Activated naive CD4-positive, alpha-beta T cell treated with anti-CD3 and anti-CD28 coated beads, Interleukin-2, amount 10 ng/mL, durations not matched to agents 7 days and 5 days (primary cell): ENCODE measurements around the gene PKN2.
A peak's percentile ranks its signal among the peaks of the same experiment; 100 is the strongest.
"Not testable (repeated sequence)": the region's sequence is repeated elsewhere in the genome, so short reads cannot be mapped to it uniquely, and the experiment has no call there.

Experiments
- CTCF ChIA-PET: fragments of 350-600 bp; sonication (Branson Sonifier 250); formaldehyde crosslinking; loops from one replicate; lab custom pipeline; 2021; ENCODE audit warnings: antibody characterized with exemption; lab: Charles Lee
- DNase-seq: peaks from one replicate; pipeline ENCODE4 v3.0.0-alpha.2; 2020
- H3K27ac Mint-ChIP-seq: one replicate; pipeline ENCODE4 v1.8.0; 2021; ENCODE audit warnings: mild to moderate bottlenecking, moderate library complexity, mixed read lengths
- H3K27me3 Mint-ChIP-seq: one replicate; pipeline ENCODE4 v1.8.0; 2021; ENCODE audit warnings: mild to moderate bottlenecking, mixed read lengths
- H3K36me3 Mint-ChIP-seq: one replicate; pipeline ENCODE4 v1.8.0; 2021; ENCODE audit warnings: mixed read lengths
- H3K4me1 Mint-ChIP-seq: one replicate; pipeline ENCODE4 v1.8.0; 2021; ENCODE audit warnings: mixed read lengths
- H3K4me3 Mint-ChIP-seq: one replicate; pipeline ENCODE4 v1.8.0; 2021; ENCODE audit warnings: mild to moderate bottlenecking, moderate library complexity, mixed read lengths
- H3K9me3 Mint-ChIP-seq: one replicate; pipeline ENCODE4 v1.8.0; 2021; ENCODE audit warnings: mixed read lengths

The PKN2 gene

DNA sequence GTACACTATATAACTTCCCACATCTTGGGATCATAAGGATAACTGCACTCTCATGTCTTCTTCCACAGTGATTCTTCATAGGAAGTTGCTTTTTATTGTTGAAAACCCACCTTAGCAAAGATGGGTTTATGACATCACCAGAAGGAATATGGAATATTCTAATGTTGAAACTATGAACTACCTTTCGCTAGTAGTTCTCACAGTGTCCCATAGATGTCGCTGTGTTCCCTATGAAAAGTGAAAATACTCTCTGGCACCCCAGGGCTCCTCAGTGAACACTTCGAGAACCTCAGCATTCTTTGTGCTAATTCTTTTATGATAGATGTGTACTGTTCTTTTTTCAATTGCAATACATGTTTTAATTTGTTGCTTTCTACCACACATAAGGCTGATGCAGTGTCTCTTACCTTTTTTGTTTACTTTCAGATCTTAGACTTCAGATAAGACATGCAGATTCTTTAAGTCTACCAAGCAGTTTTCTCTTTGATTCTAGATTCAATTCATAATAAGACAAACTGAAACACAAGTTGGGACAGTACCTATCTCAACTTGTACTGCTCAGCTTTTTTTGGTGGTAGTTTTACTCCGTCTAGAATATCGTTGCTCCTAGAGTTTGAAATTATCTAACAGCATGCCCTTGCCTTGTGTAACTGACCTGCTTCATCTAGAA lies 116.4 kb downstream of the PKN2 start:
- Mint-ChIP-seq H3K9me3 (peaks cover 14% of the 10 kb centered on the region), H3K27ac (peak overlapping the region; percentile 72), H3K27me3 (no peaks in the 10 kb centered on the region), H3K36me3 (peaks cover 54% of the 10 kb centered on the region), H3K4me3 (no peak overlapping the region), H3K4me1 (peaks cover 21% of the 10 kb centered on the region)
- CTCF ChIA-PET: interaction anchor here (0.9 to 1.0 kb wide), 2 partner anchors 76 to 115 kb away, joined by 3 read pairs; no protein-coding TSS in a partner anchor
- DNase-seq: peak; percentile 45

DNA sequence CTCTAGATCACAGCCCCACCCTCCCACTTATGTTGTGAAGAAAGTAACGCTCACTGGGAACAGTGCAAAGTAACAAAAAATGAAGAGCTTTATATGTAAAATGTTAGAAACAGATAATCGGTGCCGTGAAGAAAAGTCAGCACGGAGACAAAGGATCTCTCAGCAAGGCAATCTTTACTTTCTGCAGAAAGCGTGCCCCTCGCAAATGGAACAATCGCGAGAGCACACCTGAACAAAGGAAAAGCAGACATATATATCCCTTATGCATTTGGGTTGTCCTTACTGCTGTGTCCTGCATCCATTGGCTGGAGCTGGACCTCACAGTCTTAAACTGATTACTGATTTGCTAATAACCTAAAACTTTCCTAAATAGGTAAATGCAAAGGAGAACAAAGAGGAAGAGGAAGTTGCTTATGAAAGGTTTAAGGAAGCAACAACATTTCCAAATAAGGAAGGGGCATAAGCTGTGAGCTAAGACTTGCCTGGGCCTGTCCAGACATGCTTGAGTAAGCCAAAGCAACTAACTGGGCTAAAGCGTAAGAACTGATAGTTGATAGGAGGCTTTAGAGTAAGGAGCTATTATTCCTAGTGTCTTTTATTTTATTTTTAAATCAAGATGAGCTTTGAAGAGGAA lies 117.6 kb downstream of the PKN2 start:
- DNase-seq: no peak
- Mint-ChIP-seq H3K27ac (peak overlapping the region; percentile 82), H3K27me3 (no peaks in the 10 kb centered on the region), H3K36me3 (peaks cover 58% of the 10 kb centered on the region), H3K4me3 (no peak overlapping the region), H3K9me3 (peaks cover 14% of the 10 kb centered on the region), H3K4me1 (peaks cover 21% of the 10 kb centered on the region)
- CTCF ChIA-PET: interaction anchor here (0.6 to 1.6 kb wide), 4 partner anchors 66 to 116 kb away, joined by 3 to 11 read pairs (median 4); no protein-coding TSS in a partner anchor

DNA sequence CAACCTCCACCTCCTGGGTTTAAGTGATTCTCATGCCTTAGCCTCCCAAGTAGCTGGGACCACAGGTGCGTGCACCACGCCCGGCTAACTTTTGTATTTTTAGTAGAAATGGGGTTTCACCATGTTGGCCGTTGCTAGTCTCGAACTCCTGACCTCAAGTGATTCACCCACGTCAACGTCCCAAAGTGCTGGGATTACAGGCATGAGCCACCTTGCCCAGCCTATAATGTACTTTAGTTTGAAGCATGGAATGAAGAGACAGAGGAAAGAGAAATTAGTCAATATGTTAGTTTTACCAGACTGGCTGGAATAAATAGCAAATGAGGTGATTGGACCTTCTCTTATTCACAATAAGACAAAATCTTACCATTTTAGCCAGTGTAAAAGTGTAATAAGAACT lies 118.3 kb downstream of the PKN2 start:
- CTCF ChIA-PET: interaction anchor here (1.6 kb wide), 1 partner anchor 75 kb away, joined by 11 read pairs; no protein-coding TSS in a partner anchor
- DNase-seq: no peak
- peaks cover 21% of the 10 kb centered on the region for H3K4me1 Mint-ChIP-seq
- H3K4me3 Mint-ChIP-seq: no peak overlapping the region
- peak overlapping the region; percentile 76 for H3K27ac Mint-ChIP-seq
- peaks cover 14% of the 10 kb centered on the region for H3K9me3 Mint-ChIP-seq
- H3K27me3 Mint-ChIP-seq: no peaks in the 10 kb centered on the region
- H3K36me3 Mint-ChIP-seq: peaks cover 58% of the 10 kb centered on the region

DNA sequence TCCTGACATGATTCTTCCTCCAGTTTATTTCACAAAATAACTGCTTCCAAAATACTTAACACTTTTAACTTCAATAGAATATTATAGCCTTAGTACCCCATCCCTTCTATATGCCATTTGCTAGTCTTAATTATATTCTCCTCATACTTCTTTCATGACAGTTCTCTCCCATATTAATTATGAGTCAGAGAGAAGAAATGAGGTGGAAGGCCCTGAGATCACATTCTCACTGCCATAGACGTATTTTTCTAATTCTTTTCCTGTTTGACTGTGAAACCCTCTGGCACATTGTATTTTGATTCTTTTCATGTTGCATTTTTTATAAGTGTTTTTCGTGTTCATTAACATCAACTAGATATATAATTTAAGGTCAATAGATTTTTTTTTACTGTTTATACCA lies 118.9 kb downstream of the PKN2 start:
- Mint-ChIP-seq H3K27ac (peak overlapping the region; percentile 76), H3K4me1 (peaks cover 21% of the 10 kb centered on the region), H3K9me3 (peaks cover 14% of the 10 kb centered on the region), H3K36me3 (peaks cover 57% of the 10 kb centered on the region), H3K4me3 (no peak overlapping the region), H3K27me3 (no peaks in the 10 kb centered on the region)
- CTCF ChIA-PET: interaction anchor here (1.6 kb wide), 1 partner anchor 75 kb away, joined by 11 read pairs; no protein-coding TSS in a partner anchor
- no peak for DNase-seq

DNA sequence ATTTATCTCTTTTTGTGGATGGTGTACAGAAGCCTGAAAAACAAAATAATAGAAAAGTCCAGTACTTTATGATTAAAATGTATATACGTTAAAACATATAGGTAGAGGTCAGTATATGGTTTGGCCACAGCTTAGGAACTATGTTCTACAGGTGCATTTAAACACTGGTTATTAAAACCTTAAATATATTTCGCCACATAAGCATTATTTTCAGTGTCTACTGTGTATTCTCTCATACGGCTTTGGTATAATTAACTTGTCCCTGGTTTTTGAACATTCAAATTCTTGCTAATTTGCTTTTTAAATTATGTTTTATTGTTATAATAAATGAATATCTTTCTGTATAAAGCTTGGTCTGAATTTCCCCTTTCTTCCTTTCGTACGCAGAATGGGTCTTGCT lies 119.4 kb downstream of the PKN2 start:
- no peak overlapping the region for H3K4me3 Mint-ChIP-seq
- DNase-seq: no peak
- H3K9me3 Mint-ChIP-seq: peaks cover 14% of the 10 kb centered on the region
- CTCF ChIA-PET: no interaction called here
- no peak overlapping the region for H3K27ac Mint-ChIP-seq
- H3K36me3 Mint-ChIP-seq: peaks cover 56% of the 10 kb centered on the region
- peaks cover 21% of the 10 kb centered on the region for H3K4me1 Mint-ChIP-seq
- H3K27me3 Mint-ChIP-seq: no peaks in the 10 kb centered on the region

DNA sequence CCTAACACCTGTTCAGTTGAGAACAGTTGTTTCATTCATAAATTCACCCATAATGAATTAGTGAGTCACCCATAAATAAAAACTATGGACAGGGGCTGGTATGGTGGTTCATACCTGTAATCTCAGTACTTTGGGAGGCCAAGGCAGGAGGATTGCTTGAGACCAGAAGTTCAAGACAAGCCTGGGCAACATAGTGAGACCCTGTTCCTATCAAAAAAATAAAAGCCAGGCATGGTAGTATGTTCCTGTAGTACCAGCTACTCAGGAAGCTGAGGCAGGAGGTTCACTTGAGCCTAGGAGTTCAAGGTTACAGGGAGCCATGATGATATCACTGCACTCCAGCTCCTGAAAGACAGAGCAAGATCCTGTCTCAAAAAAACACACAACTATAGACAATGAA lies 128.3 kb downstream of the PKN2 start:
- H3K27ac Mint-ChIP-seq: no peak overlapping the region
- no peaks in the 10 kb centered on the region for H3K27me3 Mint-ChIP-seq

DNA sequence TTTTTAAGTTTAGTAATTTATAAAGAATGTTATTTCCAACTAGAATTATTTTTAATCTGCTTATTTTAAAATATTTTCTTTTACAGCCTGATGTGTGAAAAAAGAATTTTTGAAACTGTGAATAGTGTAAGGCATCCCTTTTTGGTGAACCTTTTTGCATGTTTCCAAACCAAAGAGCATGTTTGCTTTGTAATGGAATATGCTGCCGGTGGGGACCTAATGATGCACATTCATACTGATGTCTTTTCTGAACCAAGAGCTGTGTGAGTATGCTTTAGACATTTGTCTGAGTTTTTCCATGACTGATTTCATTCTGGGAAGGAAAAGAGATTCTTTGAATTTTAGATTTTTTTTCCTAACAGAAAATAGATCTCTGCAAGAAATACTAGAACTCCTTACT lies 129.4 kb downstream of the PKN2 start:
- CTCF ChIA-PET: no interaction called here
- Mint-ChIP-seq H3K9me3 (no peaks in the 10 kb centered on the region), H3K36me3 (peaks cover 33% of the 10 kb centered on the region), H3K4me1 (no peaks in the 10 kb centered on the region), H3K27ac (no peak overlapping the region), H3K4me3 (no peak overlapping the region), H3K27me3 (no peaks in the 10 kb centered on the region)
- no peak for DNase-seq

More for the DNA sequence above, 128.3 kb downstream of the PKN2 start:
- H3K9me3 Mint-ChIP-seq: no peaks in the 10 kb centered on the region
- CTCF ChIA-PET: no interaction called here
- peaks cover 28% of the 10 kb centered on the region for H3K36me3 Mint-ChIP-seq
- no peak overlapping the region for H3K4me3 Mint-ChIP-seq
- DNase-seq: no peak
- H3K4me1 Mint-ChIP-seq: no peaks in the 10 kb centered on the region

DNA sequence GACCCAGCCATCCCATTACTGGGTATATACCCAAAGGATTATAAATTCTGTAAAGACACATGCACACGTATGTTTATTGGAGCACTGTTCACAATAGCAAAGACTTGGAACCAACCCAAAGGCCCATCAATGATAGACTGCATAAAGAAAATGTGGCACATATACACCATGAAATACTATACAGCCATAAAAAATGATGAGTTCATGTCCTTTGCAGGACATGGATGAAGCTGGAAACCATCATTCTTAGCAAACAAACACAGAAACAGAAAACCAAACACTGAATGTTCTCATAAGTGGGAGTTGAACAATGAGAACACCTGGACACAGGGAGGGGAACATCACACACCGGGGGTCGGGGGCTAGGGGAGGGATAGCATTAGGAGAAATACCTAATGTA lies 135.6 kb downstream of the PKN2 start:
- H3K9me3 Mint-ChIP-seq, H3K4me1 Mint-ChIP-seq, DNase-seq, H3K27ac Mint-ChIP-seq, CTCF ChIA-PET, H3K27me3 Mint-ChIP-seq, H3K4me3 Mint-ChIP-seq: not testable (repeated sequence)
- H3K36me3 Mint-ChIP-seq: peaks cover 33% of the 10 kb centered on the region

DNA sequence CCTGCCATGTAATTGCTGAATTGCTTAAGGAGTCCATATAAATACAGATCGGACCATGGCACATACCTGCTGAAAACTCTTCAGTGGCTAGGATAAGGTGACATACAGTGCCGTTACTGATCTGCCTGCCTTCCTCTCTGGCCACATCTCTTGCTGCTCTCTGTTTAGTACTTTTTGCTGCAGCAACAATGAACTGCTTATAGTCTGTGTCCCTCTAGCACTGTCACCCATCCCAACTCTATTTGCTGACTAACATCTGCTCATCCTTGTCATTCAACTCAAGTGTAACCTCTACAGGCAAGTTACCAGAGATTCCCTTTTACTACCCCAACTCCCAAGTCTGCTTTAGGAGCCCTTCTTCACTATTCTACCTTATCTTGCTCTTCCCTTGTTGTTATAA lies 141.6 kb downstream of the PKN2 start:
- Mint-ChIP-seq H3K36me3 (peaks cover 23% of the 10 kb centered on the region), H3K4me1 (no peaks in the 10 kb centered on the region), H3K9me3 (no peaks in the 10 kb centered on the region), H3K4me3 (no peak overlapping the region), H3K27ac (peak overlapping the region; percentile 5), H3K27me3 (no peaks in the 10 kb centered on the region)
- no peak for DNase-seq
- CTCF ChIA-PET: no interaction called here

DNA sequence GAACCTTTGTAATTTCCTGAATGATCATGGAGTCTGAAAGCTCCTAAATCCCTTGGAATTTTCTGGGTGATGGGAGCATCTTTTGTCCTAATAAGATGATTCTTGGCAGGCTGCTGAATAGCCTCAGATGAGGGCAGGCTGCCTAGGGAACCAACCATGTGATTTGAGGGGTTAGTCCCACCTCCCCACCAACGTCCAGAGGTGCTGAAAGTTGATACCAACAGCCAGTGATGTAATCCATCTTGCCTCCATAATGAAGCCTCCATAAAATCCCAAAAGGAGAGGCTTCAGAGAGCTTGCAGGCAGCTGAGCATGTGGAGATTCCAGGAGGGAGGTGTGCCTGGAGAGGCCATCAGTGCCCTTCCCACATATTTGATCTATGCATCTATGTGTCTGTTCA lies 163.6 kb downstream of the PKN2 start:
- H3K27me3 Mint-ChIP-seq: no peaks in the 10 kb centered on the region
- no peaks in the 10 kb centered on the region for H3K9me3 Mint-ChIP-seq
- no peak for DNase-seq
- H3K27ac Mint-ChIP-seq: no peak overlapping the region
- CTCF ChIA-PET: no interaction called here
- no peaks in the 10 kb centered on the region for H3K4me1 Mint-ChIP-seq
- H3K36me3 Mint-ChIP-seq: peaks cover 16% of the 10 kb centered on the region
- no peak overlapping the region for H3K4me3 Mint-ChIP-seq

DNA sequence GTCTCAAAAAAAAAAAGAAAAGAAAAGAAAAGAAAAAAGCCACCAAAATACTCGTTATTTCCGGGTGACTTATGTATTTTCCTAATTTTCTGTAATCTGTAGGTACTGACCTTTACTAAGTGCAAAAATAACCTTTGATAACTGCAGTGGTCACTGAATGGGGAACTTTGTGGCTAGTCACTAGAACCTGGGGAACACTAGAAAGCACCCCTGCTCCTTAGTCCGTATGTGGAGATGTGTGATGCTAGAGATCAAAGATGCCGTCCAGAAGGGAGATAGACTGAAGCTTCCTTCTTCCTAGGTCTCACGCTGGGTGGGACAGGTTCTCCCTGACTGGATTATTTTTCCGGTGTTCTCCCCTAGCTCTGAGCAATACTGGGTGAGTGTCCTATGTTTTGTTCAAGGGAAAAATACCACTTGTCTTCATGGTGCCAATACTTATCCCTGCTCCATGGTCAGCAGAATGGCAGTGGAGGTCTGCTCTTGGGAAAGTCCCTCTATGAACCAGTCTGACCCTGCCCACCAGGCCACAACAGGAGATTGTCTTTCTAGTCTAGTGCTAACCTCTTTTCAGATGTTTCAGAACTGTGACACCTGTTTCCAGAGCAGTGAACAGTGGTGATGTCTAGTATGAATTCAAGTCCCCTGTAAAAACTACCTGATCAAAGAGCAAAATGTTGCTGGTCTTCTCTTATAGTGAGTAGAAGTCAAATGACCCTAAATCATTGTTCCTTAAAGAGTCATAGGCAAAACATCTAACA lies 167.4 kb downstream of the PKN2 start:
- H3K4me3 Mint-ChIP-seq: no peak overlapping the region
- H3K4me1 Mint-ChIP-seq: no peaks in the 10 kb centered on the region
- CTCF ChIA-PET: interaction anchor here (1.7 to 2.7 kb wide), 2 partner anchors 25 to 33 kb away, joined by 4 to 8 read pairs; no protein-coding TSS in a partner anchor
- DNase-seq: no peak
- H3K9me3 Mint-ChIP-seq: no peaks in the 10 kb centered on the region
- no peaks in the 10 kb centered on the region for H3K27me3 Mint-ChIP-seq
- H3K27ac Mint-ChIP-seq: peak overlapping the region; percentile 59
- peaks cover 38% of the 10 kb centered on the region for H3K36me3 Mint-ChIP-seq

DNA sequence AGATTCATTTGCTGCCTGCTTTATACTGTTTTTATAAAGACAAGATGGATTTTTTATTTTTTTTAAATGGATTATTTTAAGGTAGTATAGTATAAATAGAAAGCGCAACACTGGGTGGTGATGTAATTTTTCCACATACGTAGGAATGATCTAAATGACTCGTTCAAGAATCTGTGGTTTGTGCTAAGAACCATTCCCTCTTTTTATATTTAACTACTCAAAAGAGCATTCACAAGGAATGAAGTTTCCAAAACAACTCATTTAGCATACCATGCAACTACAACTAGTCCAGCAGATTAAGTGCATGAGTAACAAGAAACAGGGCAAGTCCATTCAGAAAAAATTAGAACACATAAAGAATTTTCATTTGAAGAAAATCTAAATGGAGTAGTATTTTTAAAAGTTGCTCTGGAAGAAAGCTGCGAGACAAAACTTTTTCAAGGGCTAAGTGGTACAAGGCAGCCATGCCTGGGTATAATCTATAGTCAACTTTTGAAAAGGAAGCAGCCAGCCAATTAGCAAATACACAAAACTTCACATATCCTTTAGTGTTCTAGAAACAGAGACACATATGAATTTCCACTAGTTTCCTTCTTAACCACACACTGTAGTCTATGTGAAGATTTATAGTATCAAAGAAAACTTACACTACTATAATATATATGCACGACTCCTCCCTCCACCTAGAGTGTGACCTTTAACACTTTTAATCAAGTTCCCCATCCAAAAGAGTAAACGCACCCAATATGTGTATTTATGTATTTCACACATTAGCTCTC lies 183.9 kb downstream of the PKN2 start:
- H3K27me3 Mint-ChIP-seq: no peaks in the 10 kb centered on the region
- H3K36me3 Mint-ChIP-seq: peaks cover 15% of the 10 kb centered on the region
- no peak overlapping the region for H3K4me3 Mint-ChIP-seq
- H3K27ac Mint-ChIP-seq: peak overlapping the region; percentile 1
- peaks cover 21% of the 10 kb centered on the region for H3K4me1 Mint-ChIP-seq
- DNase-seq: no peak
- no peaks in the 10 kb centered on the region for H3K9me3 Mint-ChIP-seq
- CTCF ChIA-PET: interaction anchor here (1.0 to 1.7 kb wide), 2 partner anchors 9 to 66 kb away, joined by 4 to 13 read pairs; no protein-coding TSS in a partner anchor

DNA sequence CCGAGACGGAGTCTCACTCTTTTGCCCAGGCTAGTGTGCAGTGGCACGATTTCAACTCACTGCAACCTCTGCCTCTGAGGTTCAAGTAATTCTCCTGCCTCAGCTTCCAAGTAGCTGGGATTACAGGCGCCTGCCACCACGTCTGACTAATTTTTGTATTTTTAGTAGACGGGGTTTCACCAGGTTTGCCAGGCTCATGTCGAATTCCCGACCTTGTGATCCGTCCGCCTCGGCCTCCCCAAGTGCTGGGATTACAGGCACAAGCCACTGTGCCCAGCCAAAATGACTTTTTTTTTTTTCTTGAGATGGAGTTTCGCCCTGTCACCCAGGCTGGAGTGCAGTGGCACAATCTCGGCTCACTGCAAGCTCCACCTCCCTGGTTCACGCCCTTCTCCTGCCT lies 185.6 kb downstream of the PKN2 start:
- H3K9me3 Mint-ChIP-seq, DNase-seq, H3K27ac Mint-ChIP-seq, CTCF ChIA-PET, H3K4me3 Mint-ChIP-seq, H3K27me3 Mint-ChIP-seq: not testable (repeated sequence)
- Mint-ChIP-seq H3K4me1 (peaks cover 28% of the 10 kb centered on the region), H3K36me3 (peaks cover 12% of the 10 kb centered on the region)
